ENCODE measurements around the gene MAST2.
"Not testable (repeated sequence)": the region's sequence is repeated elsewhere in the genome, so short reads cannot be mapped to it uniquely, and the experiment has no call there.

MAST2 gene

DNA sequence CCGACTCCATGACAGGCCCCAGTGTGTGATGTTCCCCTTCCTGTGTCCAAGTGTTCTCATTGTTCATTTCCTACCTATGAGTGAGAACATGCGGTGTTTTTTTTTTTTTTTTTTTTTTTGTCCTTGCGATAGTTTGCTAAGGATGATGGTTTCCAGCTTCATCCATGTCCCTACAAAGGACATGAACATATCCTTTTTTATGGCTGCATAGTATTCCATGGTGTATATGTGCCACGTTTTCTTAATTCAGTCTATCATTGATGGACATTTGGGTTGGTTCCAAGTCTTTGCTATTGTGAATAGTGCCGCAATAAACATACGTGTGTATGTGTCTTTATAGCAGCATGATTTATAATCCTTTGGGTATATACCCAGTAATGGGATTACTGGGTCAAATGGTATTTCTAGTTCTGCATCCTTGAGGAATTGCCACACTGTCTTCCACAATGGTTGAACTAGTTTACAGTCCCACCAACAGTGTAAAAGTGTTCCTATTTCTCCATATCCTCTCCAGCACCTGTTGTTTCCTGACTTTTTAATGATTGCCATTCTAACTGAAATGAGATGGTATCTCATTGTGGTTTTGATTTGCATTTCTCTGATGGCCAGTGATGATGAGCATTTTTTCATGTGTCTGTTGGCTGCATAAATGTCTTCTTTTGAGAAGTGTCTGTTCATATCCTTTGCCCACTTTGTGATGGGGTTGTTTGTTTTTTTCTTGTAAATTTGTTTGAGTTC lies 54.5 kb downstream of the MAST2 start:
- not testable (repeated sequence) for DNase-seq (ENCODE audit: low read depth in 2 of 2)

DNA sequence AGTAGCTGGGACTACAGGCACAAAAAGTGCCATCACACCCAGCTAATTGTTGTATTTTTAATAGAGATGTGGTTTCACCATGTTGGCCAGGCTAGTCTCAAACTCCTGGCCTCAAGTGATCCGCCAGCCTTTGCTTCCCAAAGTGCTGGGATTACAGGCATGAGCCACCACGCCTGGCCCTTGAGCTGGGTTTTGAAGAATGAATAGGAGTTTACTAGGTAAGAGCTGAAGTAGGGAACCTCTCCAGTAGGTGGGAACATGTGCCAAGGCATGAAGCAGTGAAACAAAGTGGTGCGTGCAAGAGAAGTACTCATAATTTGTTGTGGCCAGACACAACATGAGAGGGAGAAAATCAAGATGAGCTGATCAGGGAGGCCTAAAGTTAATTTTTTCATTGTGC lies 55.8 kb downstream of the MAST2 start:
- DNase-seq (ENCODE audit: low read depth in 2 of 2) = no peak

DNA sequence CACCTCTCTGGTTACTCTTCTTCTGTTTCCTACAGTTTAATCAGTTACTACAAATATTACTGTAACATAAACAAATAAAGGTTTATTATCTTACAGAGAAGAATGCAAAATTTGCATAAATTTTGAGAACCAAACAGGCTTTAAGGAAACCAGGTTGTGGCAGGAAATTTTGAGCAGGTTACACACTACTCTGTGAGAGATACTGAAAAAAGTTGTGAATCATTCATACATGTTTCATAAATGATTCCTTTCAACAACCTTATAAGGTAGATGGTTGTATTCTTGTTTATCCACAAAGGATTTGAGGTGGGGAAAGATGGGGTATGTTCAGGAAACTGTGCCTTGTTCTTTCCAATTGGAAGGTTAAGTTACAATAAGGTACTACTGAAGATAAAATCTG lies 58.6 kb downstream of the MAST2 start:
- no peak for DNase-seq (ENCODE audit: low read depth in 2 of 2)

DNA sequence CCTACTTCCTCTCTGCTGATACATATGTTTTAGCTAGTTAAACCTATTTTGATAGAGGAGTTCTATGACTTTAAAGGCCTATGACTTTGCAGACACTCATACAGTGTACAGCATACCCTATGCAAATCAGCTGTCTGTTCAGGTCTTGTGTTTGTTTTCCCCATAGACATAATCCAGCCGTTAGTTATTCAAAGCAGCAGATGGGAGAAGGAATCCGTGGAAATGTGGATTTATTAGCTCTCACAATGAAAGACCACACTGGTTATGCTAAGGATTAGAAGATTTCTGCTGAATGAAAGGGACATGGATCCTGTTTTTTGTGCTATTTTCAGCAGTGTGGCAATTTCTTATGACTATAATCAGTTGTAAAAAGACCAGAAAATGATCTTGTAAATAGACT lies 59.8 kb downstream of the MAST2 start:
- no peak for DNase-seq (ENCODE audit: low read depth in 2 of 2)

DNA sequence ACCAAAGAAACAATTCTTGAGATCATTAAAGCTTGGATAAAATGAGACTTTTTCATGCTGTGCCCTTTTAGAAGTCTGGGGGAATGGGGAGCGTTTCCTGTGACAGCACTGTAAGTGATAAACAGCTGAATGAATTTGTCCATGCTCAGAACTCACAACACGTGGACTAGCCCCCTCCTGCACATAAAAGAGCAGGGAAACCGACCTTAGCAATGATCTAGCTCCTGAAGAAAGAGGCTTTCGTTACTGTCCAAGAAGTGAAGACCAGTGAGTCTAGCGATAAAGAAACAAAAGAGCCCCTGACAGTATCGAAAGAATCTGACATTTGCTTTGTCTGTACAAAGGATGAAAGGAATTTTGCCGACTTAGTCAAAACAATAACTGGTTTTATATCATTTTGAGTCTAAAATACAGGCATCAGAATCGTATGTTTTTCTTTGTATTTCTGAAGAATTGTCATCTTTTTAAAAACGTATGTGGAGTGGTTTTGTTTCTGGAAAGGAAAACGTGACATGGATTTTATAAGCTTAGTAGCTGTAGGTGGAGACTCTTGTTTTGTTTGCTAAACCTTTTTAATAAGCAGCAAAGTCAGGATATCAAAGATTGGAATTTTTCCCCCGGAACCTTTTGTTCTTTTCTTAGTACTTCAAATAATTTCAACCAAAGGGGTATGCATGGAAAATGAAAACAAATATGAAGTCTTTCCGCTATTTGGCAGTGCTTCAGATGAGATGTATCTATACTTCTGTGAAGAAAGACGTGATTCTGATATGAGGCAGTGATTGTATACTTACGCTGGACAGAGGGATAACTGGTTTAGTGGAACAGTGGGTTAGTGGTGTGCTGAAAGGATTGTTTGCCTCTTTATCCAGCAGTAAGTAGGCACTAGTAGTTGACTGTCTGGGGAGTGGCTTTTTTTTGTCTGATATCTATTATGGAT lies 61.0 kb downstream of the MAST2 start:
- no peak for DNase-seq (ENCODE audit: low read depth in 2 of 2)

DNA sequence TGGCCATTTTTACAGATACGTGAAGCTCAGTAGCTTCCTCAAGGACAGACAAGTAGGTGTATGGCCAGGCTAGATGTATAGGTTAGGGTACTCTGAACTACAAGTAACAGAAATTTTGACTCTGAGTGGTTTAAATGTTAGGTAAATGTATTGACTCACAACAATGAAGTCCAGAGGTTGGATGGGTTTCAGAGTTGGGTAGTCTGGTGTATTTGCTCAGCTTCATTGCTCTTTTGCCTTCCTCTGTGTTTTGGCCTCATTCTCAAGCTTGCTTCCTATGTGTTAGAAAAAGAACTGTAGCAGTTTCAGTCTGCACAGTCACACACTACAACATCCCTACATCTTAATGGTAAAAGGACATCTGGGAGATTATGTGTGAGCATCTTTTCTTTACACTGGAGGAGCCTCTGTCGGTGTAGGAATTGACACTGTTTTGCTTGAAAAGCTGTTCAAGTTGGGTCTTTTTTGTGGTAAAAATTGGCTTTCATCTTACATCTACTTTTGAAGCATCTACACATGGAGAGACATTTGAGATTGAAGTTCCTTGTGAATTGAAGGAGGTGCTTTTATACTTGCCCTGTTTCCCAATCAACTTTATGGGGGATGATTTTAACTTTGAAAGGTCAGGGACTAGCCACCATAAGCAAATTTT lies 64.4 kb downstream of the MAST2 start:
- DNase-seq (ENCODE audit: low read depth in 2 of 2) = no peak

DNA sequence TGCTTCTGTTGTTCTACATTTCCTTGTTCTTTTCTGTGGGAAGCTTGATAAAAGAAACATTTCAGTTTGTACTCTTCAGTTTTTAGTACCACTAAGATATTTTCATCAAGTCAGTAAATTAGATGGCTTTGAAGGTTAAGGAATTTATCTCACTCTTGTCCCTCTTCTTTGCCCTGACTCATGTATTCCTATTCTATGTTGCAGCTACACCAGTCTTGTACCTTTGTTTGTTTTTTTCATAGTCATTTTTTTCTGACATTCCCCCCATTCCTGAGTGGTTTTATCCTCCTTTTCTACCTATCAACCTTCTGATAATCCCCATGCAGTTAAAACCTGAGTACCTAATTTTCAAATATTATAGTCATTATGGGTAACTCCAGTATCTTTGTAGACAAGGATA lies 65.4 kb downstream of the MAST2 start:
- no peak for DNase-seq (ENCODE audit: low read depth in 2 of 2)

DNA sequence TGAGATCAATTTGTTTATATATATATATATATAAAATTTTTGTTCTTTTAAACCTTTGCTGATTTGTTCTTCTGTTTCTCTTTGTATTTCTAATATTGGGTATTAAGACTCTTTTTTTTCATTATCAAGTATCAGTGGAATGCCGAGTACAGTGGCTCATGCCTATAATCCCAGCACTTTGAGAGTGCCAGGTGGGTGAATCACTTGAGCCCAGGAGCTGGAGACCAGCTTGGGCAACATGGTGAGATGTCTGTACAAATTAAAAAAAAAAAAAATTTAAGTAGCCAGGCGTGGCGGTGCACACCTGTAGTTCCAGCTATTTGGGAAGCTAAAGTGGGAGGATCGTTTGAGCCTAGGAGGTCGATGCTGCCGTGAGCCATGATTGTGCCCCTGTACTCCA lies 67.1 kb downstream of the MAST2 start:
- DNase-seq (ENCODE audit: low read depth in 2 of 2) = no peak

DNA sequence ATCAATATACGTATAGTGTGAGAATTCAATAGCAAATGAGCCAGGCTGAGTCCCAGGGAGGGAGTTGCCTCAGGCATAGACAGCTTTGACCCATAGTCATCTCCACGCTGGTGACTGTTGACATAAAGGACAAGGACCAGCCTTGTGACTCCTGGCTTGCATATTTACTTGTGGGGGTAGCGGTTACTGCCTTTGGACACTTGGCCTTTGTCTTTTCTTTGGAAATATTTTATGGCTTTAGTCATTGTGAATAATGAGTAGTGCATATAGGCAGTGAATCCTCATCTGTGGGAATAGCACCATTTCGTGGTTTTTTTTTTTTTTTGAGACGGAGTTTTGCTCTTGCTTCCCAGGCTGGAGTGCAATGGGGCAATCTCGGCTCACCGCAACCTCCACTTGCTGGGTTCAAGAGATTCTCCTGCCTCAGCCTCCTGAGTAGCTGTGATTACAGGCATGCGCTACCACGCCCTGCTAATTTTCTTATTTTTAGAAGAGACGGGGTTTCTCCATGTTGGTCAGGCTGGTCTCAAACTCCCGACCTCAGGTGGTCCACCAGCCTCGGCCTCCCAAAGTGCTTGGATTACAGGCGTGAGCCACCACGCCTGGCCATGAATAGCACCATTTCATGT lies 68.9 kb downstream of the MAST2 start:
- not testable (repeated sequence) for DNase-seq (ENCODE audit: low read depth in 2 of 2)

DNA sequence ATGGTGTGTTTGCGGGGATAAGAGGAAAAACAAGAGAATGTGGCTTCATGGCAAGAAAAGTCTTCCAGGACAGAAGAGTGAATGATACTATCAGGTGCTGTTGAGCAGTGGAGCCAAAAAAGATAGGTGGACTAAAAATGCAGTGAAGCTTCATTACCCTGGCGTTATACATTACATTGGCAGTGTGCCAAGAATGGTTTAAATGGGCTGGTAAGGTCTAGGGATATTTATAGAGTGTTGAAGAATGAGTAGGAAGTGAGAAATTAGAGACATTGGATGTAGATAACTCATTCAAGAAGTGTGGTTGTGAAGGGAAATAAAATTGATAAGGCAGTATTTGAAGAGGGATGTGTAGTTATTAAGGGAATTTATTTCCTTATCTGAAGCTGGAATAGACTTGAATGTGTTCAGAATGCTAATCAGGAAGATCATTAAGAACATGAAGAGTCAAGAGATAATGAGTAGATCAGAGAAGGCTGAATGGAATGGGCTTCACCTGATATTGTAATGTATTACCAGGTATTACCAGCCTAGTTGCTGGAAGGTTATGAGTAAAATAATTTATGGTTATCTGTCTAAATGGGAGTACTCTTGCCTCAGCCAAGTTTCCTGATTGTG lies 72.7 kb downstream of the MAST2 start:
- DNase-seq (ENCODE audit: low read depth in 2 of 2) = no peak

DNA sequence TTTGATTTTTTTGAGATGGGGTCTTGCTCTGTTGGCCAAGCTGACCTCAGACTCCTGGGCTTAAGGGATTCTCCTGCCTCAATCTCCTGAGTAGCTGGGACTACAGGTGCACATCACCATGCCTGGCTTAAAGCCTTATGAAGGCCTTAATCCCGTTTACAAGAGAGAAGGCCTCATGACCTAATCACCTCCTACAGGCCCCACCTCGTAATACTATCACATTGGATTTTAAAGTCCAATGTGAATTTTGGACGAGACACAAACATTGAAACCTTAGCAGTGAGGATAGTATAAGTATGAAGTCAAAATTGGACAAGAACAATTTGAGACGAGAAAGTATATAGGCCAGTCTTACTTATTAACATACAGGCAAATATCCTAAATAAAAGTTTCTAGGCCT lies 73.9 kb downstream of the MAST2 start:
- DNase-seq (ENCODE audit: low read depth in 2 of 2) = no peak

DNA sequence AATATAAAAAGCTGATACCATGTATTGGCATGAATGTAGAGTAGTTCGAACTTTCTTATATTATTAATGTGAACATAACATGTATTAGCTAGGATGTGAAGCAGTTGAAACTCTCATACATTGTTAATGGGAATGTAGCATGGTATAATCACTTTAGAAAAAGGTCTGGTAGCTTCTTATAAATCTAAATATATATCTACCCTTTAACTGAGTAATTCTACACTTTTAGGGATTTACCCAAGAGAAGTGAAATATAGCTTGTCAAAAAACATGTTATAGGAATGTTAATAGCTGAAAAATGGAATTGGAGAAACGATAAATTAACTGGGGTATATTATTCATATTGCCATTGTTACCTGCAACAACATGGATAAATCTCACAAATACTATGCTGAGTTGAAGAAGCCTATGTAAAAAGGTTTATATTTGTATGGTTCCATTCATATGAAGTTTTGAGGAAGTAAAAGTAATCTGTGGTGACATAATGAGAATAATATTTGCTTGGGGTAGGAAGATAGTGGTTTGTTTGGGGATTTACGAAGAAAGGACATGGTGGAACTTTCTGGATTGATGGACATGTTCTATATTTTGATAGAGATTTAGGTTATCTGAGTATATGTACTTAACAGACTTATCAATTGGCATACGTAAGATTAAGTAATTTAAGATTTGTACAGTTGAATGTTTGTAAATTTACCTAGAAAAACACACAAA lies 76.6 kb downstream of the MAST2 start:
- no peak for DNase-seq (ENCODE audit: low read depth in 2 of 2)

DNA sequence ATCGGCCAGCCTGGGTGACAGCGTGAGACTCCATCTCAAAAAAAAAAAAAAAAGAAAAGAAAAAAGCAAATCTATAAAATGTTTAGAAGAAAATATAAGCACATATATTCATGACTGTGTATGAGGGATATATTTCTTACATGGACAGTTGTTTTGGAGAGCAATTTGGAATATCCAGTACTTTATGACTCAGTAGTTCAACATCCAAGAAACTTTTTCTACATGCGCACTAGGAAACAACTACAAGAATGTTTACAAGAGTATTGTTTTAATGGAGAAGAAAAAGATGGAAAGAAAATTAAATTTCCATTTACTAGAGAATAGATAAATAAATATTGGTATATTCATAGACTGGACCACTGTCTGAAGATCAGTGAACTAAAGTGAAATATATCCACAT lies 77.5 kb downstream of the MAST2 start:
- no peak for DNase-seq (ENCODE audit: low read depth in 2 of 2)

DNA sequence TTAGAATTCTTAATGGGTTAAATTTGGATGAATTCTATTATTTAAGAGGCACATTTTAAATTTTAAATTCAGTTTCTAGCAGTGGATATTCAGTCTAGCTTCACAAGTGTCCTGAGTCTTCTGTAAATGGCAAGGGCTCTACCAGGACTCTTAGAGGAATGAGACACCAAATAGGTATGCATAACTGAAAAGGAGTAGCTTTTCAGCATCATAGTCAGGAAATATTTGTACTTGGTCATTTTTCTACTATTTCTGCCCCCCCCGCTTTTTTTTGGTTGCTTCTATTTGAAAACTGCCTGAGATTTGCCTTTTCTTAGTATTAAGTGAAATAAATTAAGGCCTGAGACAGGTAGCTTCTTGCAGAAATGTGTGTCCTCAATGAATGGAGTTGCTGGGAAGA lies 80.2 kb downstream of the MAST2 start:
- DNase-seq (ENCODE audit: low read depth in 2 of 2) = no peak

DNA sequence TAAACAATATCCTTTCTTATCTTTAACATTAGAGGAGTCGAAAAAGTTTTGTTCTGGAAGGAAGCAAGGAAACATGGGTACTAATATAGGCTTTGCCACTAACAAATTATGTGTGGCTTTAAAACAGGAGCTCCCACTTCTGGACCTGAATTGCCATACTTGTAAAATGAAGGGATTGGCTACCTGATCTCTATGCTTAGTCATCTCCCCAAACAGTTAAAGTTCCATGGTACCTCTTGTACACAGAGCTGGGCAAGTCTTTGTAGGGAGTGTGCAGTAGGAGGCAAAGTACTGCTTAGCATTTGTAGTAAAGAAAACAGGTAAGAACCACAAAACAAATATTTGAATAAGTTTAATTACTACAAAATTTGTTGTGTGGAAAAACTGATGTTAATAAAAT lies 81.3 kb downstream of the MAST2 start:
- DNase-seq (ENCODE audit: low read depth in 2 of 2) = no peak

DNA sequence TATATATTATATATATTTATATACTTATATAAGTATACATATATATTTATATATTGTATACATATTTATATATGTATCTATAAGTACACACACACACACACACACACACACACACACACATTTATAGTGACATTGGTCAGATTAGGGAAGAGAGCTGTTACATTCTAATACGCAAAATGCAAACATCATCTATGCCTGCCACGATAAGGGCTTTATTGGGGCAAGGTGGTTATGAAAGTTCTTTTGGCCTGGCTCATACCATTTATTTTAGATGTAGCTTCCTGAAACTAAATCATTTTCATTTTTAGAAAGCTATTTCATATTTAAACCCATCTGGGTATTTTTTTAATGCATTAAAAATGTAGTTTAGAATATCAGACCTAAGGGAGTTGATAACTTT lies 82.8 kb downstream of the MAST2 start:
- DNase-seq (ENCODE audit: low read depth in 2 of 2) = no peak

DNA sequence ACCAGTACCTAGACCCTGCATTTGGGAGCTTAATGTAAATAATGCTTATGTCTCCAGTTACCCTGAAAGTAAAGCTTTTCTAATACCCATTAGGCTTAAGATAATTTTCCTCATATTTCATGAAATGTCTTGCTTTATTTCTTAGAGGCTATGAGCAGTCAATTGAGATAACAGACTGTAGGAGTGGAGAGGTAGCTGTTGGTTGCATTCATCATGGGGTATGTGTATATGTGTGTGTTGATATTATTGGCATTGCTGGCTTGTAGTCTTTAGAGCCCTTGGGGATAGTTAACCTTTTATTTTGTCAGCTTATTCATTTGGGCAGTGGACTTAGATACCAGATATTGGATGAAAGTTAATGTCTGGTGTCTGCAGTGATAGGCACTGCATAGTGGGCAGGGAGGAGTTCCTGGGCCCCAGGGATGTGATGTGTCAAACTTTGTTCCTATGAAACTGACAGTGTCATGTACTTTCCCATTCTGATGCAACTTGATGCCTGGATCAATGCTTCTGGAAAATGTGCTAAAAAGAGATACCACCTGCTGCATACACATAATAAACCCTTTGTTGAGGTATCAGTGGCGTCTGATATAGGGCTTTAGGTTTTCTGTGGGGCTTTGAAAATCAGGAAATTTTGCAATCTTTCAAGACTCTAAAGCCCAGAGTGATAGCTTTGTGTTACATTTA lies 83.9 kb downstream of the MAST2 start:
- peak in 1 of 2 experiments; percentile 3 for DNase-seq (ENCODE audit: low read depth in 2 of 2)

DNA sequence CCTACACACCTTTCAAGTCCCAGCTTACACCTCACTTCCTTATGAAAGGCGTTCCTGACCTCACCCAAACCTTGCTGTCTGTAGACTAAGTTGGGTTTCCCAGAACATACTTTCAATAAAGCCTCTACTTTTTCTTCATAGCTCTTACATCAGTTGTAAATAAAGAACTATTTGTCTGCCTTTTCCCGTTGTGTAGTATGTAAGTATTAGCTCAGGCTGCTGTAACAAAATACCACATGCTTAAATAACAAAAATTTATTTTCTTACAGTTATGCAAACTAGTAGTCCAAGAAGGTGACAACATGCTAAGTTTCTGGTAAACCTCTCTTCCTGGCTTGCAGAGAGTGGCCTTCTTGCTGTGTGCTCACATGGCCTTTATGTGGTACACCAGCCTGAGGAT lies 86.7 kb downstream of the MAST2 start:
- DNase-seq (ENCODE audit: low read depth in 2 of 2) = no peak

DNA sequence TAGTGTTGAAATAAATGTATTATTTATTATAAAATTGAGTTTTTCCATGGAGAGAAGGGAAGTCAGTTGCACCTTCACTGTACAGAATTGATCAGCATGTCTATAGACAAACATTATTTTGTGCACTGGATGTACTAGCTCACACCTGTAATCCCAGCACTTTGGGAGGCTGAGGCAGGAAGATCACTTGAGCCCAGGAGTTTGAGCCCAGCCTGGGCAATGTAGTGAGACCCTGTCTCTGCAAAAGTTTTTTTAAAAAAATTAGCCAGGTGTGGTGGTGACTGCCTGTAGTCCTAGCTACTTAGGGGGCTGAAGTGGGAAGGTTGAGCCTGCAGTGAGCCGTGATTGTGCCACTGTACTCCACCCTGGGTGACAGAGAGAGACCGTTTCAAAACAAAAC lies 87.7 kb downstream of the MAST2 start:
- no peak for DNase-seq (ENCODE audit: low read depth in 2 of 2)

DNA sequence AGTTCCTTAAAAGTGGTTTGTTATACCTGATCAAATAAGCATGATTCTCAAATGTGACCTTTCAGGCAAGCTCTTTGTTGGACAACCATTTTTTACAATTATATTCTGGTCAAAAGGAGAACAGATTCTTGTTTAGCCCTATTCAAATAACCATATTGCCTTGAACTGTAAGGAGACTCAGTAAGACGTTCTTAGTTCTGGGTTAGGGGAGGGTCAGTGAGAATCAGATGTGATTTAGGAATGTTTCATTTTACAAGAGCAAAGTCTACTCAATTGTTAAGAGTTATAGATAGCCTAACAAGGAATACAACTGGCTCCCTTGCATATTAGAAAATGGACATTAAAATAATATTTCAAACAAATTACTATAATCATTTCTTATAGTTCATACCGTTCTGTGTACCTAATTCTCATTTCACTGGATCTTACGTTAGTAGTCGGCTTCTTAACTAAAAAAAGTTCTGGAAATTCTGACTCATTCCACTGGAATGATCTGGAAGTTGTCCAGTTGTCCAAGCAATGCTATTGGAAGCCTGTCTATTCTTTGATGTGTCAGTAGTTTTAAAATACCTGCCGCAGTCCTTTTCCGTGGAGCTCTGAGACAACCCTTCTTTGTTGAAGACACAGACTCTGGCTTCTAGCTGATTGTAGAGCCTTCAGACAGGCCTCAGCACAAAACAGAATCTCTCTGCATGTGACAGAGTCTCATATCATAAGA lies 88.8 kb downstream of the MAST2 start:
- no peak for DNase-seq (ENCODE audit: low read depth in 2 of 2)

Data from stimulated activated CD4-positive, alpha-beta T cell treated with anti-CD3 and anti-CD28 coated beads, Interleukin-12 subunit alpha, Interleukin-12 subunit beta, amount 100 ng/mL, for 24 hours (primary cell).